HG03575 (cell line): Measurements from ENCODE around the gene ZNF662.
"Not testable (repeated sequence)": the region's sequence is repeated elsewhere in the genome, so short reads cannot be mapped to it uniquely, and the experiment has no call there.

Source experiments
- ATAC-seq: cut with Tn5 transposase; IDR thresholded peaks from one replicate; pipeline ENCODE4 v1.9.1; 2021; ENCODE audit not compliant: unreplicated experiment, insufficient number of reproducible peaks, low FRiP score; ENCODE audit errors: extremely low read depth

ZNF662 gene

DNA sequence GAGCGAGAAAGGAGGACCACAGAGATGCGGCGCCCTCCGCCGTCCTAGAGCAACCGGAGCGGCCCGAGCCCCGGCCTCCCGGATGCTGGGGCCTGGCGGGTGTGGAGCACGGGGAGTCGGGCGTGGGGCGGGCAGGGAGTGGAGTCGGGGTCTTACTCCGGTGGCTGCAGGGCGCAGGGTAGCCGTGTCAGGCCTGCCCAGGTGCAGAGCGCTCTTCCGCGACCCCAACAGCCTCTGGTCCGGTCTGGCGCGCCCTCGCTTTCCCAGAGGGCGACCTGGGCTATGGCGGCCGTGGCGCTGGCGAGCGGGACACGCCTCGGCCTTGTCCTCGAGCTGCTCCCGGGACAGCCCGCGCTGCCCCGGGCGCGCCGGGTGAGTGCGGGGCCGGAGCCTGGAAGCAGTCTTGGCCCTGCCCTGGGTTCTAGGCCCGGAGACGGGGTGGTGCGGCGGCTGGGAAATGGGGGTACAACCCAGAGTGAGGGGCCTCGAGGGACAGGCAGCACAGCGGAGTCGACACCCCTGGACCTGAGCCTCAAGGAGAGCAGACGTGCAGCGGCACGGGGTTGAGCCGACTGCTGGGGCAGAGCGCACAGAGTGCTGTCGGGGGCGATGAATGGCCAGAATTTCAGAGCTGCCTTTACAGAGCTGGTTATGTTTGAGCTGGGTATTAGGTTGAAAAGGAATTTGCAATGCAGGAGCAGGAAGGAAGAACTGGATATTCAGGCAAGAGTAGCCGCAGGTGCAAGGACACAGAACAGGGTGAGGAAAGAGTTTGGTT, at the start of gene ZNF662:
TSS of gene ZNF662 (plus strand) at position 73 of the 778 bp plus-strand sequence. CDS start 1,973 bp downstream, outside the sequence.
- ATAC-seq: no peak

DNA sequence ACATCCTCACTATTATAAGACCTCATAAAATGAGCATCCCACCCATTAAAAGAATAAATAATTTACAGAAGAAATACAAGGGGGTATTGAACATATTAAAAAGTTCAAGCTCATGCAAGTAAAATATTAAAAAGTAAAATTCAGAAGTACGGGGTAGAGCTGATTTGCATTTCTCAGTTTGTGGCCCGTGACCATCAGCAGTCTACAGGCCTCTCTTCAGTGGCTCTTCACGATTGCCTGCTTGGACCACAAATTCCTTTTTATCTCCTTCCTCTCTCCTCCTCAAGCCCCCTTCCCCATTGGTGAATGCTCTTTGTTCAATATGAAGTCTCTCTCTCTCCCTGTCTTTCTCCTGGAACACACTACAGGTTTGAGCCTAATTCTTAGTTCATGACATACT, 49.4 kb upstream of the ZNF662 start:
- ATAC-seq: no peak

DNA sequence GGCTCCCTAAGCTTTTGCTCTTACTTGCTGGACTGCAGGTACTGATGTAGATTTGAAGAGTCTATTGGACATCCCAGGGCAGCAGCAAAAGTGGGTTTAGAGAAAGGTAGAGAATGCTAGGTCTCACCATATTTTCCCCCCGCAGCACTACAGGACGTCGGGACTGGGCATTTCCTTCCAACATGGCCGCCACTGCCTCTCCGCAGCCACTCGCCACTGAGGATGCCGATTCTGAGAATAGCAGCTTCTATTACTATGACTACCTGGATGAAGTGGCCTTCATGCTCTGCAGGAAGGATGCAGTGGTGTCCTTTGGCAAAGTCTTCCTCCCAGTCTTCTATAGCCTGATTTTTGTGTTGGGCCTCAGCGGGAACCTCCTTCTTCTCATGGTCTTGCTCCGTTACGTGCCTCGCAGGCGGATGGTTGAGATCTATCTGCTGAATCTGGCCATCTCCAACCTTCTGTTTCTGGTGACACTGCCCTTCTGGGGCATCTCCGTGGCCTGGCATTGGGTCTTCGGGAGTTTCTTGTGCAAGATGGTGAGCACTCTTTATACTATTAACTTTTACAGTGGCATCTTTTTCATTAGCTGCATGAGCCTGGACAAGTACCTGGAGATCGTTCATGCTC, 41.5 kb upstream of the ZNF662 start:
- no peak for ATAC-seq

DNA sequence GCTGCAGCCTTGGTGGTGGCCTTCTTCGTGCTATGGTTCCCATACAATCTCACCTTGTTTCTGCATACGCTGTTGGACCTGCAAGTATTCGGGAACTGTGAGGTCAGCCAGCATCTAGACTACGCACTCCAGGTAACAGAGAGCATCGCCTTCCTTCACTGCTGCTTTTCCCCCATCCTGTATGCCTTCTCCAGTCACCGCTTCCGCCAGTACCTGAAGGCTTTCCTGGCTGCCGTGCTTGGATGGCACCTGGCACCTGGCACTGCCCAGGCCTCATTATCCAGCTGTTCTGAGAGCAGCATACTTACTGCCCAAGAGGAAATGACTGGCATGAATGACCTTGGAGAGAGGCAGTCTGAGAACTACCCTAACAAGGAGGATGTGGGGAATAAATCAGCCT, 40.7 kb upstream of the ZNF662 start:
- ATAC-seq: no peak

DNA sequence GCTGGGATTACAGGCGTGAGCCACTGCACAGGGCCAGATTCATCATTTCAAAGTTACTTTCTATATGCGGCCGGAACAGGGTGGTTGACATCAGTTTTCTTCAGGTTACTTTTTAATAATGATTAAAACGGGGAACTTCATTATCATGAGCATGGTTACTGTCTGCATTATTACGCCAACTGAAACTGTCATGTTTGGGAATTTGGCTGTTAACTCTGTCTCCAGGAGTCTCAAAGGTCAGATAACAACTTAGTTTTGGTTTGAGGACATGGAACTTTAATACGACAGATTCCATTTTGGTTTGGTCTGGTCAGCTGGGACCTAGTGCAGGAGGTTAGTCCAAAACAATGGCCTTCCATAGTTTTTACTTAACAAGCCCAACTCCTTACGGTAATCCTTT, 38.8 kb upstream of the ZNF662 start:
- no peak for ATAC-seq

DNA sequence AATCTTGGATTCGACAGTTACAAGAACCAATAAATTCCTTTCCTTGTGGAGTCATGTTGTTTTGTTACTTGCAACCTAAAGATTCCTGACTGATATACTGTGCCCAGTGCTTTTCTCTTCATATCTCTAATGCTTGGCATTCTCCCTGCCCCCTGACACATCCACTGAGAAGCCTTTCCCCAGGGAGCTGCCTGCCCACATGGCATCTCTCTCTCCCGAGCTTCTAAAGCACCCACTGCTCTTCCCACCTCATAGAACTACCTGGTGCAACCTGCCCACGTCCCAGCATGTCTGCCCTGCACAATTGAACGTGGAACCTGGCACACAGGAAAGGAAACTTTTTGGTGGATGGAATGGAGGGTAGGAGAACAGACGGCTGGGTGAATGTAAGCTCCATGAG, 37.1 kb upstream of the ZNF662 start:
- no peak for ATAC-seq

DNA sequence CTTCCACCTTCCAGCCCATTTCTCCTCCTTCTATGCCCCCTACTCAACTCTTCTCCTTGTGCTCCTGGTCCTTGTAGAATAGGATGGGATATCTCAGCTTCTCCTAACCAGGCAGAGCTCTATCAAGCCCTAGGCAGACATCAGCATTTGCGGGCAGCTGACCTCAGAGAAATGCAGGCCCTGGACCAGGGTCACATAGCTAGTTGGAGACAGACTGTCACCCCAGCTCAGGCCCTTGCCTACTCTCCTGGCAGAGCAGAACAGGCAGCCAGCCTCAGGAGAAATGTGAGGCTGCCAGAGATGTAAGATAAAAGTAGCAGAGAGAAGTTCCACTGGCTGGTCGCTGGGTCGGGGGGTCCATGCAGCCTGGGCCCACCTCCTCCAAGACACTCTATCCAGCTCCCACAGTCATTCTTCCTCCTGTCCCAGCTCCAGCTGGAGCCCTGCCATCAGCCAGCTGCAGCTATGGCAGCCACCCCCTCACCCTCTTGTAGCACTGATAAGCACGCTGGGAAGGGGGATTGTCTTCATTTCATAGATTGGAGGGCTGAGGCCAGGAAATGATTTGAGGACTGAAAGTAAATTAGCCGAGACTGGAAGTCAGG, 34.2 kb upstream of the ZNF662 start:
- no peak for ATAC-seq

DNA sequence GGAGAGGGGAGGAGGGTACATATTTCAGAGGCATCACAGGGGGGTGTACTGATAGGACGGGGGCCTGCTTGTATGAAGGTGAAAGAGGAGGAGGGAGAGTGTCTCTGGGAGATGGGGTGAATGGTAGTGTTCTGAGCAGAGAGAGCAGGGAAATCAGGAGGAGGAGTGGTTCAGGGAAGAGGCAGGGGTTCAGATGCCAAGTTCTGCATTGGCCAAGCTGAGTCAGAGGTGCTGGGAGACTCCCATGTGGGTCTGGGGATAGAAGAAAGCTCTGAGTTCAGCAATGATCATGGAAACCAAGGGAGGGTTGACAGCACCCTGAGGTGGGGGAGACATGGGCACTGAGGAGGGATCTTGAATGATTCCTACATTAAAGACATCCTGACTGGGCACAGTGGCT, 33.2 kb upstream of the ZNF662 start:
- ATAC-seq: no peak

DNA sequence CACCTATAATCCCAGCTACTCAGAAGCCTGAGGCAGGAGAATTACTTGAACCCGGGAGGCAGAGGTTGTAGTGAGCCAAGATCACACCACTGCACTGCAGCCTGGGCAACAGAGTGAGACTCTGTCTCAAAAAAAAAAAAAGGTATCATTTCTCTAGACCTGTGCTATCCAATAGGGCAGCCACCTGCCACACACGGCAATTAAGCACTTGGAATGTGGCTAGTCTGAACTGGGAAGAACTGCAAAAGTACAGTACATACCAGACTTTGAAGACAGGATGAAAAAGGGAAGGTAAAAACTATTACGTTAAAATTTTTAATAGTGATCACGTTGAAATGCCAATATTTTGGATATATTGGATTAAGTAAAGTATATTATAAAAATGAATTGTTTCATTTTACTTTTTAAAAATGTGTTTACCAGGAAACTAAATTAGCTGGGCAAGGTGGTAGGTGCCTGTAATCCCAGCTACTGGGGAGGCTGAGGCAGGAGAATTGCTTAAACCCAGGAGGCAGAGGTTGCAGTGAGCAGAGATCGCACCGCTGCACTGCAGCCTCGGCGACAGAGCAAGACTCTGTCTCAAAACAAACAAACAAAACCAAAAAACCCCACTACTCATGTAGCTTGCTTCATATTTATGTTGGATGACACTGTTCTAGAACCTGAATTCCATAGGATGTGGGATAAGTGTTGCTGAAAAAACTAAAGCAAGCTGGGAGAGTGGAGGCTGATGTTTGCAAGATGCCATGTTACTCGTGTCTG, 32.5 kb upstream of the ZNF662 start:
- no peak for ATAC-seq

DNA sequence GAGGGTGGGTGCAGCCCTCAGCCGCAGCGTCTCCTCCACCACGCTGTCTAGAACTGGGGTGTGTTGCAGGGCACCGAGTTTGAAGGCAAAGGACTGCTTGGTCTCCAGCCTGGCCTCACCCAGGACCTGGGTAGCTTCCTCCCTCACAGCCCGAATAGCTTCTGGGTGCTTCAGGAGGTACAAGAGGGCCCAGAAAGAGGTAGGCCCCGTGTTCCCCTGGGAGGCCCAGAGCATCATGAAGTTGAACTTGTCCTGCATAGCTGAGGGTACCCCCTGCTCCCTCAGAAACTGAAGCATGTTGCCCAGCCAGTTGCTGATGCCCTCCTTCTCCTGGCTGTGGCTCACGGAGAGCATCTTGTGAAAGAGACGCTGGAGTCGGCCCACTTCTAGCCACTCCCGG, 31.2 kb upstream of the ZNF662 start:
- no peak for ATAC-seq

DNA sequence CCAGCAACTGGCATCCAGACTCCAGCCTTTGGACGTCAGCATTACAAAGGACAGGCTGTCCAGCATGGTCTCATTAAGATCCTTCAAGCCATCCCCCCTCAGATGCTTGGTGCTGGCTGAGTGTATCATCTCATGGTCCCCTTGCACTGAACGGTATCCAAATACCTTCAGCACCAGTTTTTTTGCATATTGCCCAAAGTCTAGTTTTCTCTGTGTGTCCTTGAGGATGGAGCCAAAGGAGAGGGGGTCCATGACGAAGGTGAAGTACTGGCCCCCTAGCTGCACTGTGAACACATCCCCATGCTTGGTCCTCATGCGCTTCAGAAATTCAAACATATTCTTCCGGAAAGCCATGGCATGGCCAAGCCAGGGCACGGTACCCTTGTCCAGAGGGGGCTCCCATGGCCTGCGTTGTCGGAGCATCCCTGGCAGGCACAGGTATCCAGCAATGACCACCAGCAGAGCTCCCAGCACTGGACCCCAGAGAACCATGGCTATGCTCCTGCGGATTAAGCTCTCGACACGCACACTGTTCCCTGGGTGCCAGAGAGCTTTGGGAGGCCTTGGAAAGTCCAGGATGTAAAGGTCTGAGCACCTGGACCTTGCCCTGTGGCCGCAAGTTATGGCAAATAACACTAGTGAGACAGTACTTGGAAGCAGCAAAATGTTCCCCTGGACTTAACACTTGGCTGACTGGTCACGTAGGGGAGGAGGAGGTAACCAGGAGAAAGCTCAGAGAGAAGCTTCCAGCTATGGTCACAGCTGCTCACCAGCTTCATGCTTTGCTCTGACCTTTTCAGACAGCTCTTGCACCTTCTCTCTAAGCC, 30.4 kb upstream of the ZNF662 start, which contains the start of gene CYP8B1:
TSS of gene CYP8B1 (minus strand) at position 555 of the 827 bp plus-strand sequence. CDS start at position 492, 63 bp downstream.
- no peak for ATAC-seq

DNA sequence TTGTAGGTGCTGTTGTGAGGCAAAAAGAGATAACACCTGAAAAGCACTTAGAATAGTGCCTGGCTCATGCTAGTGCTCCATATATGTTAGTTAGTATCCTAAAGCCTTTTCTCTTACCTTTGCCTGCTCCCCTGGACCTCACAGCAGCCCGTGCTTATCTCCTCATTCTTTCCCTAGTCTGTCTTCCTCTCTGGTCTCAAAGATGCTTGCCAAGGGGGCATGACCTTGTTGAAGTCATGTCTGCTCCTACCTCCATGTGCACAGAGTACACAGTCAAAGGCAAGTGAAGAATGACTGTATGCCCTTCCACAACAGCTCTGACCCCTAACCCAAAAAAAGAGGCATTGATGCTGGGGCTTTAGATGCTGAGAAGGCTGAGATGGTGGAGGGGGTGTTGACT, 29.5 kb upstream of the ZNF662 start:
- ATAC-seq: no peak

DNA sequence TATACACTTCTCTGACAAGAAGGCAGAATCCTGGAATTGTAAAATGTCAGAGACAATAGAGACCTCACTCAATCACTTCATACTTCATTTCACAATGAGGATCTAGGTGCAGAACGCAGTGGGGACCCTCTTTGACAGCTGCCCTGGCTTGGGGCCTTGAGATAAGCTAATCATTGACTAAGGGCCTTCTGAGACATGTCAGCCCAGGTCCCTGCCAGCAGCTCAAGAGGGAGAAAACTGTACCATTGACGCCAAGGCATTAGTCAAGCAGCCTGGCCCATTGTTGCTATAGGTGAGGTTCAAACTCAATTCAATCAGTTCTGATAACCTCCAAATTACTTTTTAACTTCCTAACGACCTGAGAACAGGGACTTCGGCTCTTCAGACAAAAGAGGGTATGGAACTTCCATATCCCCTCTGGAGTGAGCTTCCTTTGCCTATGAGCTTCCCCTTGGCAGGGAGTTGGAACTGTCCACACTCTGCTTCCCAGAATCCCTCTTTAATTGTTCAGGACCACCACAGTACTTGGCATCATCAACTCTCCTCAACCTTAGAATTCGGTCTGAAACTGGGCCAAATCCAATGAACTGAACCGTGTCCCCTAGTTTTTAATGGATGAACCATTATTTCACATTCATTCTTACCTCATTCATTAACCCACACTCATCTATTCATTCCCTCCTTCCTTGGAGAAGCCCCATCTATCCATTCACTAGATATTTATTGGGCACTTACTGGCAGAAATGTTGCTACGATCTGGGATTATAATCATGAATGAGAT, 28.8 kb upstream of the ZNF662 start:
- no peak for ATAC-seq

DNA sequence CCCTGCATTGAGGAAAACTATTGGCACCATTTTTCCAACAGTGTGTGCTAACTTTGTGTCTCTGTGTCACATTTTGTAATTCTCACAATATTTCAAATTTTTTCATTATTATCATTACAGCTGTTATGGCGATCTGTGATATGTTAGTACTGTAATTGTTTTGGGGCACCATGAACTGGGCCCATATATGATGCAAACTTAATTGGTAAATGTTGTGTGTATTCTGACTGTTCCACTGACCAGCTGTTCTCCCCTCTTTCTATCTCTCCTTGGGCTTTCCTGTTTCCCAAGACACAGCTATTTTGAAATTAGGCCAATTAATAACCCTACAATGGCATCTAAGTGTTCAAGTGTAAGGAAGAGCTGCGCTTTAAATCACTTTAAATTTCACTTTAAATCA, 28.1 kb upstream of the ZNF662 start:
- ATAC-seq: no peak

DNA sequence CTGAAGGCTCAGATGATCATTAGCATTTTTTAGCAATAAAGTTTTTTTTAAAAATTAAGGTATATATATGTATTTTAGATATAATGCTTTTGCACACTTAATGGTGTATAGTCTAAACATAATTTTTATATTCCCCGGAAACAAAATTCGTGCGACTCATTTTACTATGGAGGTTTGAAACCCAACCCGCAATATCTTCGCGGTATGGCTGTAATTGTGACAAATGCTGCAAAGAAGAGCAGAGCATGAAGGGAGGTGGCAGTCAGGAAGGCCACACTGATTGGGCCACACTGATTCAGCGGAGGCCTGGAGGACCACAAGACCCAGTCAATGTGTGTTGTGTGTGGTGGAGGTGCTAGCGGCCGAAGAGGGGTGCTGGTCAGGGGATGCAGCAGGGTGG, 25.8 kb upstream of the ZNF662 start:
- ATAC-seq: no peak

DNA sequence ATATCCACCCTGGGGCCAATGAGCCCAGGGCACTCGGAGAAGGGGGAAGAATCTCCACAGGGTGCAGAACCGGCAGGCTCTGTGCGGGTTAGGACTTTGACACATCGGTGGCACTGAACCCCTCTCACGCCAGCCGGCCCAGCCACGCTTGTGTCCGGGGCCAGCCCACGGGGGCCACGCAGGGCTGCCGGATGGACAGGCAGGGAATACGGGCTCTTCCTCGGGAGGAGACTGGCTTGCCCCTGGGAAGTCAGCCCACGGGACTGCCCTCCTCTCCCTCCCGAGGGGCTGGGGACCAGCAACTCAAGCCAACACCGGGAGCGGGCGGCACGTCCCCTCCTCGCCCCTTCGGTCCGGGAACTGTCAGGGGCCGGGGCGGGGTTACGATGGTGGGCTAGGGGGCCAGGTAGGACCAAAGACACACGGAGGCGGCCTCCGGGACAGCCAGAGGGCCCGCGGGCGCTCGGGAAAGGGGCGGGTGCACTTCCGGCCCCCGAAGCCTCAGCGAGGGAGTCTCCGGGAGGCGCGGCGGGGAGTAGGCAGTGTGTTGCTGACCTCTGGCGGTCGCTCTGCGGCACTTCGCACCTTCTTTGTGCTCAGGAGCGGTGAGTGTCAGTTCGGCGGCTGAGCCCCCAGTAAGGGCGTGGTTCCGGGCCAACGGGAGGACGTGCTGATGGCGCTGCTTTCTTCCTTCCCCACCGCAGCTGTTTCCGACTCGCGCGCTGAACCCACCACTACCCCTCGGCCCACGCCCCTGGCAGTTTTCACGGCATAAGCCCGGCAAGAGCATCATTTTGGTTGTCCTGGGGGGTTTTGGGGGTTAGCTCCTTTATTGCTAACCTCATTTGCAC, 25.1 kb upstream of the ZNF662 start:
- peak; percentile 82 for ATAC-seq

DNA sequence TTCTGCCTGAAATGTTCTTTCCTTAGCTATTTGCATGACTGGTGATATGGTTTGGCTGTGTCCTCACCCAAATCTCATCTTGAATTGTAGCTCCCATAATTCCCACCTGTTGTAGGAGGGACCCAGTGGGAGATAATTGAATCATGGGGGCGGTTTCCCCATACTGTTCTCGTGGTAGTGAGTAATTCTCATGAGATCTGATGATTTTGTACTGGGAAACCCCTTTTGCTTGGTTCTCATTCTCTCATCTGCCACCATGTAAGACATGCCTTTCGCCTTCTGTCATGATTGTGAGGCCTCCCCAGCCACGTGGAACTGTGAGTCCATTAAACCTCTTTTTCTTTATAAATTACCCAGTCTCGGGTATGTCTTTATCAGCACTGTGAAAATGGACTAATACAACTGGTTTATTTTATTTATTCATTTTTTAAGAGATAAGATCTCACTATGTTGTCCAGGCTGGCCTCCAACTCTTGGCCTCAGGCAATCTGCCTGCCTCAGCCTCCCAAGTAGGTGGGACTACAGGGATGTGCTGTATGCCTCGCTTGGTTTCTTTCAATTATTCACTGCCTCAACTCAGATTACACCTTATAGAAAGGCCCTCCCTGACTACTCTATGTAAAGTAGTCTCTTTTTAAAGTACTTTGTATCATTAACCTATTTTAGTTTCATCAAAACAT, 22.6 kb upstream of the ZNF662 start:
- not testable (repeated sequence) for ATAC-seq
